ENCODE results near the gene MAJIN. TPM values are rescaled to one million over a fixed set of nuclear protein-coding genes. Genes with fewer than 3 reads are reported as not detected.
A peak's percentile ranks its signal among the peaks of the same experiment; 100 is the strongest.

The MAJIN gene
- total RNA-seq, 1 experiment from 2014 or later, result not detected

DNA sequence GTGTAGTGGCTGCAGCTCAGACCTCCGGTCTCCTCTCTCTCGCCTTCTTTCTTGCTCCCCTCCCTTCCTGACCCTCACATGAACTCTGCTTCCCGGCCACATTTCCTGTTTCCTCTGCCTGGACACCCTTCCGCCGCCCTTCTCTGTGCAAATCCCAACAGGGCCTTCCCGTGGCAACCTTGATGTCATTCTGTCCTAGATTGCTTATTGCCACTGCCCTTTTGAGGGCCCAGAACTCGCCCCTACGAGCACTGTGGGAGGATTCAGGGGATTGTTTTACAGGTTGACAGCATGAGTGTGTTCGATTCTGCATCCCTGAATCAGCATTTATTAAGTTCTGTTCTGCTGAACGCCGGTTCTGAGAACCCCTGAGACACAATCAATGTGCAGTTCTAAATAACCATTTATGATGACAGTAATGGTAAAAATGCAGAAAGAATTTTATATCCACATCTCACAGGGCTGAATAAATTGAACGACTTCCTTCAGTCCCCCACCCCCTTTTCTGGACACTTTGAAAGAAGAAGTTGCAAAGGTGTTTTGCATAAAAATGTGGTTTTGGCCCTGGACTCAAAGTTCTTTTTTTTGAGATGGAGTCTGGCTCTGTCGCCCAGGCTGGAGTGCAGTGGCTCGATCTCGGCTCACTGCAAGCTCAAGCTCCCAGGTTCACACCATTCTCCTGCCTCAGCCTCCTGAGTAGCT, 18.5 kb upstream of the MAJIN start:
- TF ChIP-seq, protein P1, sequence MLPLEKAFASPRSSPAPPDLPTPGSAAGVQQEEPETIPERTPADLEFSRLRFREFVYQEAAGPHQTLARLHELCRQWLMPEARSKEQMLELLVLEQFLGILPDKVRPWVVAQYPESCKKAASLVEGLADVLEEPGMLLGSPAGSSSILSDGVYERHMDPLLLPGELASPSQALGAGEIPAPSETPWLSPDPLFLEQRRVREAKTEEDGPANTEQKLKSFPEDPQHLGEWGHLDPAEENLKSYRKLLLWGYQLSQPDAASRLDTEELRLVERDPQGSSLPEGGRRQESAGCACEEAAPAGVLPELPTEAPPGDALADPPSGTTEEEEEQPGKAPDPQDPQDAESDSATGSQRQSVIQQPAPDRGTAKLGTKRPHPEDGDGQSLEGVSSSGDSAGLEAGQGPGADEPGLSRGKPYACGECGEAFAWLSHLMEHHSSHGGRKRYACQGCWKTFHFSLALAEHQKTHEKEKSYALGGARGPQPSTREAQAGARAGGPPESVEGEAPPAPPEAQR (CRISPR knock-in tag; IDR thresholded peaks at IDR 0.05), result no peak
- TF ChIP-seq, protein P2, sequence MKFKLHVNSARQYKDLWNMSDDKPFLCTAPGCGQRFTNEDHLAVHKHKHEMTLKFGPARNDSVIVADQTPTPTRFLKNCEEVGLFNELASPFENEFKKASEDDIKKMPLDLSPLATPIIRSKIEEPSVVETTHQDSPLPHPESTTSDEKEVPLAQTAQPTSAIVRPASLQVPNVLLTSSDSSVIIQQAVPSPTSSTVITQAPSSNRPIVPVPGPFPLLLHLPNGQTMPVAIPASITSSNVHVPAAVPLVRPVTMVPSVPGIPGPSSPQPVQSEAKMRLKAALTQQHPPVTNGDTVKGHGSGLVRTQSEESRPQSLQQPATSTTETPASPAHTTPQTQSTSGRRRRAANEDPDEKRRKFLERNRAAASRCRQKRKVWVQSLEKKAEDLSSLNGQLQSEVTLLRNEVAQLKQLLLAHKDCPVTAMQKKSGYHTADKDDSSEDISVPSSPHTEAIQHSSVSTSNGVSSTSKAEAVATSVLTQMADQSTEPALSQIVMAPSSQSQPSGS (CRISPR knock-in tag; IDR thresholded peaks at IDR 0.05; ENCODE audit: borderline replicate concordance, low read depth), result no peak
- TF ChIP-seq FOXJ3 (CRISPR knock-in tag; IDR thresholded peaks at IDR 0.05; ENCODE audit: borderline replicate concordance), result no peak
- TF ChIP-seq, protein P3, sequence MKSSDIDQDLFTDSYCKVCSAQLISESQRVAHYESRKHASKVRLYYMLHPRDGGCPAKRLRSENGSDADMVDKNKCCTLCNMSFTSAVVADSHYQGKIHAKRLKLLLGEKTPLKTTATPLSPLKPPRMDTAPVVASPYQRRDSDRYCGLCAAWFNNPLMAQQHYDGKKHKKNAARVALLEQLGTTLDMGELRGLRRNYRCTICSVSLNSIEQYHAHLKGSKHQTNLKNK (CRISPR knock-in tag; IDR thresholded peaks at IDR 0.05), result no peak
- no peak for TF ChIP-seq KAT7 (CRISPR knock-in tag; IDR thresholded peaks at IDR 0.05; ENCODE audit: borderline replicate concordance)
- CTCF ChIA-PET, result no interaction called here
- 0 out of 2 replicates have a peak, but pooled peaks cover 5% of the 10 kb centered on the region for H3K4me1 Mint-ChIP-seq
- no peak for DNase-seq (ENCODE audit: low spot score)
- H3K4me3 Mint-ChIP-seq, result no peak overlapping the region
- no peaks in the 10 kb centered on the region for H3K9me3 Mint-ChIP-seq
- H3K36me3 Mint-ChIP-seq, result no peaks in the 10 kb centered on the region
- ATAC-seq, result no peak
- POLR2A ChIA-PET, result no interaction called here
- no peak overlapping the region for H3K27ac Mint-ChIP-seq
- no peaks in the 10 kb centered on the region; the same call in 1 of the 2 replicates for H3K27me3 Mint-ChIP-seq (ENCODE audit: low read depth)

DNA sequence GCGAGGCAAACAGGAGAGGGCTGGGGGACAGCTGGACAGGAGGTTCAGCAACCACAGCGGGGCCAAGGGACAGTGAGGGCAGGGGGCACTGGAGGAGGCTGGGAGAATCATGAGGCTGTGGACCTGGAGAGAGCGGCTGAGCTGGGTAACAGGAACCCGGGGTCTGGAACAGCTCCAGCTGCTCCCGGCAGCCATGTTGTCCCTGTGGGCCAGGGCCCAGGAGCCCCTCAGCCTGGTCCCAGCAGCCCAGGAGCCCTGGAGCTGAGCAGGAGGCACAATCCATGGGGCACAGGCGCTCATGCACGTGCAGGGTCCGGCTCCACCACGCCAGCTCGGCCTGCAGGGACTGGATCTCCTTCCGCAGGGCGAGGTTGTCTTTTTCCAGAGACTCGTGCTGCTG, 17.5 kb upstream of the MAJIN start:
- no peak overlapping the region for H3K4me3 Mint-ChIP-seq

More for the DNA sequence above, 17.5 kb upstream of the MAJIN start:
- H3K27me3 Mint-ChIP-seq (ENCODE audit: low read depth), result no peaks in the 10 kb centered on the region; the same call in 1 of the 2 replicates
- no peak for DNase-seq (ENCODE audit: low spot score)
- no peak overlapping the region for H3K27ac Mint-ChIP-seq
- no peaks in the 10 kb centered on the region for H3K9me3 Mint-ChIP-seq
- CTCF ChIA-PET, result interaction anchor here (0.5 to 1.3 kb wide), 4 partner anchors 17 to 160 kb away, joined by 3 to 6 read pairs (median 4); partner anchors contain the start of gene MAJIN
- H3K36me3 Mint-ChIP-seq, result no peaks in the 10 kb centered on the region
- TF ChIP-seq GABPB1 (CRISPR knock-in tag; IDR thresholded peaks at IDR 0.05) (no peak), SP1 (CRISPR knock-in tag; conservative IDR thresholded peaks at IDR 0.05) (no peak), ATF1 (CRISPR knock-in tag; IDR thresholded peaks at IDR 0.05) (no peak), HMGA2 (CRISPR knock-in tag; IDR thresholded peaks at IDR 0.05) (no peak), ZNF671 (CRISPR knock-in tag; IDR thresholded peaks at IDR 0.05) (no peak), FOXP1 (CRISPR knock-in tag; IDR thresholded peaks at IDR 0.05; ENCODE audit: borderline replicate concordance) (no peak), GTF2I (CRISPR knock-in tag; conservative IDR thresholded peaks at IDR 0.05) (no peak), NR1H2 (CRISPR knock-in tag; IDR thresholded peaks at IDR 0.05) (no peak), MXD4 (CRISPR knock-in tag; IDR thresholded peaks at IDR 0.05; ENCODE audit: borderline replicate concordance) (no peak), NFYB (CRISPR knock-in tag; conservative IDR thresholded peaks at IDR 0.05; ENCODE audit: low read depth) (no peak)
- TF ChIP-seq, protein P4, sequence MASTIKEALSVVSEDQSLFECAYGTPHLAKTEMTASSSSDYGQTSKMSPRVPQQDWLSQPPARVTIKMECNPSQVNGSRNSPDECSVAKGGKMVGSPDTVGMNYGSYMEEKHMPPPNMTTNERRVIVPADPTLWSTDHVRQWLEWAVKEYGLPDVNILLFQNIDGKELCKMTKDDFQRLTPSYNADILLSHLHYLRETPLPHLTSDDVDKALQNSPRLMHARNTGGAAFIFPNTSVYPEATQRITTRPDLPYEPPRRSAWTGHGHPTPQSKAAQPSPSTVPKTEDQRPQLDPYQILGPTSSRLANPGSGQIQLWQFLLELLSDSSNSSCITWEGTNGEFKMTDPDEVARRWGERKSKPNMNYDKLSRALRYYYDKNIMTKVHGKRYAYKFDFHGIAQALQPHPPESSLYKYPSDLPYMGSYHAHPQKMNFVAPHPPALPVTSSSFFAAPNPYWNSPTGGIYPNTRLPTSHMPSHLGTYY (CRISPR knock-in tag; IDR thresholded peaks at IDR 0.05), result no peak
- TF ChIP-seq, protein P5, sequence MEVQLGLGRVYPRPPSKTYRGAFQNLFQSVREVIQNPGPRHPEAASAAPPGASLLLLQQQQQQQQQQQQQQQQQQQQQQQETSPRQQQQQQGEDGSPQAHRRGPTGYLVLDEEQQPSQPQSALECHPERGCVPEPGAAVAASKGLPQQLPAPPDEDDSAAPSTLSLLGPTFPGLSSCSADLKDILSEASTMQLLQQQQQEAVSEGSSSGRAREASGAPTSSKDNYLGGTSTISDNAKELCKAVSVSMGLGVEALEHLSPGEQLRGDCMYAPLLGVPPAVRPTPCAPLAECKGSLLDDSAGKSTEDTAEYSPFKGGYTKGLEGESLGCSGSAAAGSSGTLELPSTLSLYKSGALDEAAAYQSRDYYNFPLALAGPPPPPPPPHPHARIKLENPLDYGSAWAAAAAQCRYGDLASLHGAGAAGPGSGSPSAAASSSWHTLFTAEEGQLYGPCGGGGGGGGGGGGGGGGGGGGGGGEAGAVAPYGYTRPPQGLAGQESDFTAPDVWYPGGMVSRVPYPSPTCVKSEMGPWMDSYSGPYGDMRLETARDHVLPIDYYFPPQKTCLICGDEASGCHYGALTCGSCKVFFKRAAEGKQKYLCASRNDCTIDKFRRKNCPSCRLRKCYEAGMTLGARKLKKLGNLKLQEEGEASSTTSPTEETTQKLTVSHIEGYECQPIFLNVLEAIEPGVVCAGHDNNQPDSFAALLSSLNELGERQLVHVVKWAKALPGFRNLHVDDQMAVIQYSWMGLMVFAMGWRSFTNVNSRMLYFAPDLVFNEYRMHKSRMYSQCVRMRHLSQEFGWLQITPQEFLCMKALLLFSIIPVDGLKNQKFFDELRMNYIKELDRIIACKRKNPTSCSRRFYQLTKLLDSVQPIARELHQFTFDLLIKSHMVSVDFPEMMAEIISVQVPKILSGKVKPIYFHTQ (CRISPR knock-in tag; IDR thresholded peaks at IDR 0.05), result no peak
- TF ChIP-seq, protein P6, sequence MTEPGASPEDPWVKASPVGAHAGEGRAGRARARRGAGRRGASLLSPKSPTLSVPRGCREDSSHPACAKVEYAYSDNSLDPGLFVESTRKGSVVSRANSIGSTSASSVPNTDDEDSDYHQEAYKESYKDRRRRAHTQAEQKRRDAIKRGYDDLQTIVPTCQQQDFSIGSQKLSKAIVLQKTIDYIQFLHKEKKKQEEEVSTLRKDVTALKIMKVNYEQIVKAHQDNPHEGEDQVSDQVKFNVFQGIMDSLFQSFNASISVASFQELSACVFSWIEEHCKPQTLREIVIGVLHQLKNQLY (CRISPR knock-in tag; IDR thresholded peaks at IDR 0.05), result no peak
- H3K4me1 Mint-ChIP-seq, result 0 out of 2 replicates have a peak, but pooled peaks cover 5% of the 10 kb centered on the region
- ATAC-seq, result peak; percentile 32
- POLR2A ChIA-PET, result no interaction called here

Data from WTC11 (cell line).